Muscle layer of duodenum (tissue), 2 donors: ENCODE measurements around the gene CFAP61.
"Not testable (repeated sequence)": the region's sequence is repeated elsewhere in the genome, so short reads cannot be mapped to it uniquely, and the experiment has no call there.

Source experiments
- H3K27ac ChIP-seq: one replicate; pipeline ENCODE4 v1.7.0; 2013; ENCODE audit warnings: mild to moderate bottlenecking, low read length
- H3K27me3 ChIP-seq: one replicate; pipeline ENCODE4 v1.7.0; 2013; ENCODE audit warnings: low read depth, mild to moderate bottlenecking, control low read depth, low read length
- H3K36me3 ChIP-seq, 2 donors: one replicate each; pipeline ENCODE4 v1.7.0; 2013; ENCODE audit warnings: low read length in 2 of 2, control low read depth in 1 of 2, mild to moderate bottlenecking in 1 of 2; ENCODE audit not compliant: insufficient read depth in 2 of 2, control insufficient read depth in 1 of 2
- H3K4me1 ChIP-seq, 2 donors: one replicate each; pipeline ENCODE4 v1.7.0; 2013; ENCODE audit warnings: low read length in 2 of 2, mild to moderate bottlenecking in 2 of 2, control low read depth in 1 of 2, moderate library complexity in 1 of 2; ENCODE audit not compliant: insufficient read depth in 2 of 2, control insufficient read depth in 1 of 2
- H3K4me3 ChIP-seq, 2 donors: one replicate each; pipeline ENCODE4 v1.7.0; 2013; ENCODE audit warnings: low read length in 2 of 2, low read depth in 1 of 2, mild to moderate bottlenecking in 1 of 2
- H3K9me3 ChIP-seq, 2 donors: one replicate each; pipeline ENCODE4 v1.7.0; 2013; ENCODE audit warnings: low read length in 2 of 2, control low read depth in 1 of 2, mild to moderate bottlenecking in 1 of 2; ENCODE audit not compliant: control insufficient read depth in 1 of 2
- donor health status: healthy.

CFAP61 gene, protein sequence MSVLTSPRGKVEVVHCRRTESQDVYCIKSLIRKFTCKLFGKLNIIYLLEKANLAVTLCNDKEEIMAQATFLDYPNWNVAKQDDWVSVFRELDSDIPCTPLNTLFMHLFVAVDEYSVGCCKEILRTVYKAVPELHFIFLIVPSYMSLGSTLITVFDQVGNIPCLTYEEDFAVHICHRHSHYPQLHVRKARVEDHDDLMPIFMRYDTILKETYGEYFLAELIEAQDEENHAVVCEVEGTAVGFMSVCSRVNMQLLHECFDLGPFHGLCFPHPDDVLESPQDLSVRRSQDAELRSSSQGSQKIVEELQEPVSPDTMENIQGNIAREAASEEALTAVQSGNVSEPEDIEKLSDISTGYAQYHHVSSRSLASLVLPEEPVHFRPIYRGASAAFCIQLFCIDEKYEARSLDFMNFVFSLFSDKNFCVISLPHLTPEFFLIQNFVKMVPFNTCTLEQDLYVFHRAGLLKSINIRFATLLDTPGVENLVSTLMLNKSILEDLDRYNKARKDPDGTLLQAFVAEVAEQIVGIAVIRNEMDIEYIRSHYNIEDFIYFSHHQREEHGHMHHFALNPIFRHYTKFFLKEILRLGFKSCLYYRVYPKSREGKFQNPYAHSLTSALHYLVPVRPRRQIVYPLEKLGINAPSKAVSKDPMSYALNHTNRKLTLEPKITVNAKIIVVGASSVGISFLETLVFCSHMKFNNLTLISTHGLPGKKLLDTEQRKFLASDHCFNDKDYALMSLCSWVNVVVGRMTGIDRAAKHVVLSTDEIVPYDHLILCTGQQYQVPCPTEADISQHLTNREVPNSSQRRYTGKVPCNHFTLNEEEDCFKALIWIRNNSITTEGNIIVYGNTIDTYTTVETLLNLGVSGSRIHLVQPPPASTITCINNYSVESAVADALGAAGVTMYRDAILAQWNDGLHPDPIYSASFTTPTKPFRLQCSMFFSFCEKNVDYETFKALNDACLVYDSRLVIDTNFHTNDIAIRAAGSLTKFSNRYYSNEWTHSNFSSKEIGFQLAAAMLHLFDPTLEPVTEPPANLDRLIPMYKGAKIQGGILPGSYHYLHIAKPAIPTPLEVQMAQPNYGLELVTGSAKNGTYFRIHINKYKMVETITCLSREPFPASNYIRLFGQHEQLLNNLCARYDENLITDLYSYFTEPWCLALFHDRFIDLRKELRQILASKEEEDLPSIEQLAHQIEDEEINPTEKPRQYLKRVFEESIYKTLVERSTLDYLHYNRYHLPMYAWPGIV

DNA sequence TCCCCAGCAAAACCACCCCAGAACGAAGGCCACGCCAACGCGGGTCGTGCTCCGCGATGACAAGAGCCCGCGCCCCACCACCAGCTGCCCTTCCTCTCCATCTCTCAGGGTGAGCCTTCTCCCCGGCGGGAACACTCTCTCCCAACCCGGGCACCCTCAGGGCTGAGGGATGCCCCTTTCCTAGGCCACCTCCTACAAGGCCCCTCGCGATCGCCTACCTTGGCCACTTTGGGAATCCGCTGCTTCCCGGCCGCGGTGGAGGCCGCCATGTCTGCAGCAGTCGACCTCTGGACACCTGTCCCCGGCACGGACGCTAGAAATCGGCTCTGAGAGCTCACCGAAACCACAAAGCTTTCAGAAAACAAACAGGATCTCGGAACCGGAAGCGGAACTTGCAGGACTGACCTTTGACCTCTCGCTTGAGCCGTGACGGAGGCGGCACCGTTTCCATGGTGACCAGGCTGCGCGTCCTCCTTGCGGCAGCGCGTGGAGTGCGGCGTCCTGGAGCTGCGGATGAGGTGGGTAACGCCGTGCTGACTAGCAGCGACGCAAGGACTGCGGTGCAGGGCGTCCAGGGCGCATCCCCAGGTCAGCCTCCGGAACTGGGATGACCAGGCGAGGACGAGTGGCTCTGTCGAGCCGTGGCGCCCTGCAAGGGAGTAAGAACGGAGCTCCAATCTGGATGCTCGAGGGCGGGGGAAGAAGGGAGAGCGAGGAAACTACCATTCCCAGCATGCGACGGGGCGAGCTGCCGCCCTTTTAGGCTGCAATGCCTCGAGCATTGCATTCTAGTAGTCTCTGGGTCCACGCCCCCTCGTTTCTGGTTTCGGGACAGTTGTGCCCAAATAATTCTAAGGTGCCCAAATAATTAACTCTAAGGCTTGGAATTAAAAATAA lies at the start of gene CFAP61, which contains the start of gene CRNKL1:
Gene CFAP61, plus strand, starts transcription at position 459 of the 897 bp plus-strand sequence. CDS start 4,122 bp downstream, outside the sequence.
Gene CRNKL1, minus strand, starts transcription at position 393 of the 897 bp plus-strand sequence. Its CDS starts 124 bp downstream, at position 269.
- H3K36me3 ChIP-seq, result peaks cover 29 to 33% of the 10 kb centered on the region in 2 donors
- H3K27me3 ChIP-seq, result no peaks in the 10 kb centered on the region
- peaks cover 6 to 24% of the 10 kb centered on the region in 2 donors for H3K4me1 ChIP-seq
- H3K27ac ChIP-seq, result peak within 1 kb of the TSS; percentile 88
- no peaks in the 10 kb centered on the region for H3K9me3 ChIP-seq
- H3K4me3 ChIP-seq, result peak within 1 kb of the TSS; percentile 98 to 100

DNA sequence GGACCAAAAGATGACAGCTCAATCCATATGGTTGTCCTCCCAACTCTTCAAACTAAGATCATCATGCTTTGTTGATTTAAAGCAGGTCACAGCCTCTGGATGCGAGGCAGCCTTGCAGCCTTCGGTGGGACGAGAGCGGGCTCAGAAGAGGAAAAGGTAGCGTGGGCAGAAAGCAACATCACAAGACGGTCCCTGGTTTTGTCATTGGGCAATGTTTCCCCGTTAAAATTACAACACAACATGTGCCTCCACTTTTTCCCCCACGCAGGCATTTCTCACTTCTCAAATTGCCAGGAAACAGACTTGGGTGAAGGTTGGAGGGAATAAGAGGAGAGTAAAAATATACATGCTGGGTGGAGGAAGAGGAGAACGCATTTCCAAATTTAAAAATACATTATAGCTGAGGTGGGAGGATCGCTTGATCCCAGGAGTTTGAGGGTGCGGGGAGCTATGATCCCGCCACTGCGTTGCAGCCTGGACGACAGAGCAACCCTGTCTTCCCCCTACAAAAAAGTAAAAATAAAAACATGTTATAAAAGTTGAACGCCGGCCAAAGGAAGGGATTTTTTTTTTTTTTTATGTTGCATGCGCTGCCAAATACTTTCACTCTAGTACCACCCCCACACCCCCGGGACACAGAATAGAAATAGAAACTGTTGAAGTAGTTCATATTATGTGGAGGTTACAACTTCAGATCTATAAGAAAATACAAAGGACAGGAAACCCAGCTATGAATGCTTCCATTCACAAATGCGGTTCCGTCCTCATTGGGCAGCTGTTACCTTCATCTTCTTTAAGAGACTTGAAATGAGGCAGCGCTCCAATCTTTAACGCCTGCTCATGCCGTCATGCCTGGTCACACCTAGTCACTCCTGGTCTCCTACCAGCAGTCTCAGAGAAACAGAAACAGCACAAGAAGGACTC lies 49.0 kb upstream of the CFAP61 start:
- peaks cover 4 to 16% of the 10 kb centered on the region in 2 donors for H3K4me1 ChIP-seq
- H3K4me3 ChIP-seq, result peak overlapping the region; percentile 12 to 32
- H3K36me3 ChIP-seq, result peaks cover 26 to 29% of the 10 kb centered on the region in 2 donors
- no peaks in the 10 kb centered on the region for H3K27me3 ChIP-seq
- no peaks in the 10 kb centered on the region for H3K9me3 ChIP-seq
- H3K27ac ChIP-seq, result peak overlapping the region; percentile 76

GRCh38 chr20:20003955-20004322 lies 48.4 kb upstream of the CFAP61 start:
- not testable (repeated sequence) for H3K9me3 ChIP-seq, H3K27me3 ChIP-seq
- peak overlapping the region; percentile 12 to 32 for H3K4me3 ChIP-seq
- H3K36me3 ChIP-seq, result peaks cover 20 to 22% of the 10 kb centered on the region in 2 donors
- peak overlapping the region; percentile 76 for H3K27ac ChIP-seq
- H3K4me1 ChIP-seq, result peaks cover 4 to 16% of the 10 kb centered on the region in 2 donors

DNA sequence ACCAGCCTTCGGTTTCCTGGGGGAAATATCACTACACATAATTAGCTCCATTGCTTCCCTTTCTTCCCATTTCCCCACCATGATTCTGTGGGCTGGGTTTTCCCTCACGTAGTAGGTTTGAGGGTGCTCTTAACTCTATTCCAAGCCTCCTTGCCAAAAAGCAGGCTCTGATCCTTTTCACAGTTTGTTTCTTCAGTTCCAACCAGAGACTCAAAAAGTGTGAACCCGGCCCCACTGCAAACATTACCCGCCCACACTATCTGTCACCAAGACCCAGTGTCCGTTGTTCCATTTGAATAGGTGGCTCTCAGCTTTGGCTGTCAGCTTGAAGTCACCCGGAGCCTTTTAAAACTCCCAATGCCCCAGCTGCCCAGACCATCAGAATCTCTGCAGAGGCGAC lies 47.0 kb upstream of the CFAP61 start:
- no peaks in the 10 kb centered on the region for H3K9me3 ChIP-seq
- H3K4me3 ChIP-seq, result no peak overlapping the region
- H3K27ac ChIP-seq, result no peak overlapping the region
- no peaks in the 10 kb centered on the region for H3K27me3 ChIP-seq
- peaks cover 8 to 11% of the 10 kb centered on the region in 2 donors for H3K36me3 ChIP-seq
- H3K4me1 ChIP-seq, result peaks cover 4 to 12% of the 10 kb centered on the region in 2 donors

DNA sequence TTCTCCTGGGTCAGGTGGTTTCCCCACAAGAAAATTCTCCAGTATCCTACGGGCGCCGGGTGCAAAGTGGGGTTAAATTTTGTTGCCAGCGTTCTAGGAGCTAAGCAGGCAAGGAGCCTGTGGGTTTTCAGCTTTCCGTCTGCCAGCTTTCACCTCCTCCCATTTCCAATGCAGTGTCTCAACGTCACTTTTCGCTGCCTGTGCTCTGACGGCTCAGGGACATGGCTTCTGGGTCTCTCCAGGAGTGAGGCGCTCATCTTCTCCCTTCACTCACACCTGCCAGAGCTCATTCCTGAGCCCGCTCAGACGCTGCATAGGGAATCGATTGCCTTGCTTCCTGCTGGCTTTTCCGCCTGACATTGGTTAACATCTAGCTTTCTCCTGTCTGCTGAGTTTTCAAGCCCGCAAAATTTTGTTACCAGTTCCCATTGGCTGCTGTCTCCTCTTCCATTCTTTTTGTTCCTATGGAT lies 42.5 kb upstream of the CFAP61 start:
- Histone ChIP-seq H3K9me3 (no peaks in the 10 kb centered on the region), H3K27ac (no peak overlapping the region), H3K27me3 (no peaks in the 10 kb centered on the region), H3K4me1 (peaks cover 0 to 17% of the 10 kb centered on the region in 2 donors), H3K36me3 (no peaks in the 10 kb centered on the region), H3K4me3 (no peak overlapping the region)

DNA sequence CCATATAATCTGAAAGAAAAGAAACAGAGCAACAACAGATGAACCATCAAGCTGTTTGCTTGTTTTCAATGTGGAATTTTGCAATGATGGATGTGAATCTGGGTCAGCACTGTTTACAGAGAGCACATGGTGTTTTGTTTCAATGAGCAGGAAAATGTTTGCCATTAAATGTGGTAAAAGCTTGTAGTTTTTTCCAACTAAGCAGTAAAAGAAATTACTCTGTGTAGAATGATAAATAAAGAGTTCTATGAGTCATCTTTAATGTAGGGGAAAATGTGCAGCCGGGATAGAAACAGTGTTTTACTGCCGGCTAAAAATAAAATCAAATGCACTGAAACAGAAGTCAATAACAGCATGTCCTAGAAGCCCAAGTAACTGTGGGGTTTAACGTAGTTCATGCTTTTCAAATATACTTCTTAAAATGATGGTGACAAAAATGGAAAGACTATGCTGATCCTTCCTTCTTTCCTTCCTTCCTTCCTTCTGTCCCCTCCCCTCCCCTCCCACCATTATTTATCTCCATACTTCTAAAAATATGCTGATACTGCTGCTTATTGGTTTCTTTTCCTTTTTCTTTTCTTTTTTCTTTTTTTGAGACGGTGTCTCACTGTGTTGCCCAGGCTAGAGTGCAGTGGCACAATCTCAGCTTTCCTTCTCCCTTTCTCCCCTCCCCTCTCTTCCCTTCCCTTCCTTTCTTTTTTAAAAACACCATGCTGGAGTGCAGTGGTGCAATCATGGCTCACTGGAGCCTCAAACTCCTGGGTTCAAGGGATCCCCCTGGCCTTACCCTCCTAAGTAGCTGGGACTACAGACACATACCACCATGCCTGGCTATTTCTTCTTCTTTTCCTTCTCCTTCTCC lies 41.5 kb upstream of the CFAP61 start:
- Histone ChIP-seq H3K4me1 (peaks cover 0 to 17% of the 10 kb centered on the region in 2 donors), H3K27me3 (no peaks in the 10 kb centered on the region), H3K27ac (no peak overlapping the region), H3K4me3 (peak overlapping the region in 1 of 2 donors; percentile 11), H3K9me3 (no peaks in the 10 kb centered on the region), H3K36me3 (no peaks in the 10 kb centered on the region)

- H3K27ac ChIP-seq, result no peak overlapping the region
- H3K4me3 ChIP-seq, result no peak overlapping the region
- H3K4me1 ChIP-seq, result peaks cover 0 to 17% of the 10 kb centered on the region in 2 donors
- no peaks in the 10 kb centered on the region for H3K36me3 ChIP-seq
- no peaks in the 10 kb centered on the region for H3K27me3 ChIP-seq
- H3K9me3 ChIP-seq, result no peaks in the 10 kb centered on the region
Measured at GRCh38 chr20:20012541-20012940, 39.8 kb upstream of the CFAP61 start.

DNA sequence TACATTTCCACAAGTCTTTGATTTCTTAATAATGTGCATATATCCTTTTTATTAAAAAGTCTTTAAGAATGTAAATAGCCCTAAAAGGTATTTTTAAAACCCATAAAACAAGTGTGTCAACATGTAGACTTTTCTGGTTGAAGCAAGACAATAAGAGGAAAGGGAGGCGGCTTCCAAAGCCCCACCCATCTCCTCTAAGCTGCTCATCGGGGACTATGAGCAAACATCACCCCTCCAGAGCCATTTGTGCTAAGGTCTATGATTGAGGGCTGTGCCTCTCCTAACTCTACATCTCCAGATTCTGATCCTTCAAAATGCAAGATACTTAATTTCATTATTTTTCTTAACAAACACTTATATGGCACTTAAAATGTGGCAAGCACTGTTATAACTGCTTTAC lies 37.7 kb upstream of the CFAP61 start:
- no peaks in the 10 kb centered on the region for H3K27me3 ChIP-seq
- H3K9me3 ChIP-seq, result no peaks in the 10 kb centered on the region
- H3K36me3 ChIP-seq, result no peaks in the 10 kb centered on the region
- H3K4me1 ChIP-seq, result peaks cover 13 to 35% of the 10 kb centered on the region in 2 donors
- no peak overlapping the region for H3K4me3 ChIP-seq
- H3K27ac ChIP-seq, result no peak overlapping the region
